Neural progenitor cell (in vitro differentiated cells): ENCODE measurements around the gene MDFIC2.

Experiments used
- EZH2 ChIP-seq: fragments of 200-600 bp; sonication (generic); IDR thresholded peaks from 2 replicates; pipeline ENCODE4 v1.6.1; 2017; ENCODE audit warnings: antibody characterized with exemption, mild to moderate bottlenecking, moderate library complexity
- EZH2phosphoT487 ChIP-seq: fragments of 200-600 bp; sonication (generic); IDR thresholded peaks from 2 replicates; pipeline ENCODE4 v1.6.1; 2017; ENCODE audit warnings: antibody characterized with exemption
- TF ChIP-seq, protein P1 (sequence below): fragments of 200-600 bp; sonication (generic); IDR thresholded peaks from 2 replicates; pipeline ENCODE4 v1.5.1; 2017; ENCODE audit warnings: antibody characterized with exemption, mild to moderate bottlenecking

- TF ChIP-seq EZH2phosphoT487 = no peak
- TF ChIP-seq, protein P1, sequence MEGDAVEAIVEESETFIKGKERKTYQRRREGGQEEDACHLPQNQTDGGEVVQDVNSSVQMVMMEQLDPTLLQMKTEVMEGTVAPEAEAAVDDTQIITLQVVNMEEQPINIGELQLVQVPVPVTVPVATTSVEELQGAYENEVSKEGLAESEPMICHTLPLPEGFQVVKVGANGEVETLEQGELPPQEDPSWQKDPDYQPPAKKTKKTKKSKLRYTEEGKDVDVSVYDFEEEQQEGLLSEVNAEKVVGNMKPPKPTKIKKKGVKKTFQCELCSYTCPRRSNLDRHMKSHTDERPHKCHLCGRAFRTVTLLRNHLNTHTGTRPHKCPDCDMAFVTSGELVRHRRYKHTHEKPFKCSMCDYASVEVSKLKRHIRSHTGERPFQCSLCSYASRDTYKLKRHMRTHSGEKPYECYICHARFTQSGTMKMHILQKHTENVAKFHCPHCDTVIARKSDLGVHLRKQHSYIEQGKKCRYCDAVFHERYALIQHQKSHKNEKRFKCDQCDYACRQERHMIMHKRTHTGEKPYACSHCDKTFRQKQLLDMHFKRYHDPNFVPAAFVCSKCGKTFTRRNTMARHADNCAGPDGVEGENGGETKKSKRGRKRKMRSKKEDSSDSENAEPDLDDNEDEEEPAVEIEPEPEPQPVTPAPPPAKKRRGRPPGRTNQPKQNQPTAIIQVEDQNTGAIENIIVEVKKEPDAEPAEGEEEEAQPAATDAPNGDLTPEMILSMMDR = no peak
- no peak for TF ChIP-seq EZH2
These were observed 130.3 kb downstream of the MDFIC2 start for GRCh38 chr3:70182166-70182565.
